H1 (cell line): ENCODE measurements around the gene MIER1.

Experiments
- CTCF ChIP-seq, 3 experiments: IDR thresholded peaks; 1 replicate in 2 of 3; 2 replicates in 1 of 3; pipeline versions ENCODE4 v1.5.1 to v1.6.1; 2011; ENCODE audit warnings: low read length in 3 of 3, mild to moderate bottlenecking in 3 of 3, inconsistent platforms in 2 of 3, low read depth in 1 of 3, moderate library complexity in 1 of 3; ENCODE audit not compliant: insufficient read depth in 1 of 3; ENCODE audit errors: control extremely low read depth in 1 of 3
- EGR1 ChIP-seq: IDR thresholded peaks from 2 replicates; pipeline ENCODE4 v1.6.1; 2011; ENCODE audit warnings: low read depth, low read length, borderline replicate concordance
- EP300 ChIP-seq, 2 experiments: IDR thresholded peaks; 1 replicate in 1 of 2; 2 replicates in 1 of 2; pipeline ENCODE4 v1.6.1; 2011 to 2012; ENCODE audit warnings: low read depth in 2 of 2, low read length in 2 of 2, mild to moderate bottlenecking in 2 of 2, borderline replicate concordance in 1 of 2, inconsistent platforms in 1 of 2, moderate library complexity in 1 of 2
- EZH2 ChIP-seq: fragments of 200-600 bp; sonication (generic); IDR thresholded peaks from 2 replicates; pipeline ENCODE4 v1.7.1; 2012; ENCODE audit warnings: low read depth, mild to moderate bottlenecking, moderate library complexity, low read length, inconsistent platforms; ENCODE audit not compliant: severe bottlenecking
- POLR2A ChIP-seq, 2 experiments: IDR thresholded peaks; 1 replicate in 1 of 2; 2 replicates in 1 of 2; pipeline ENCODE4 v1.6.1; 2011; ENCODE audit warnings: low read depth in 2 of 2, low read length in 2 of 2, mild to moderate bottlenecking in 2 of 2; ENCODE audit errors: control extremely low read depth in 1 of 2
- POLR2AphosphoS5 ChIP-seq: IDR thresholded peaks from 2 replicates; pipeline ENCODE4 v1.6.1; 2011; ENCODE audit warnings: low read depth, low read length
- RAD21 ChIP-seq, 2 experiments: IDR thresholded peaks in 1 of 2; conservative IDR thresholded peaks in 1 of 2; 2 replicates each; pipeline ENCODE4 v1.6.1; 2011; ENCODE audit warnings: low read depth in 2 of 2, low read length in 2 of 2, improper control_type of control experiment in 1 of 2, inconsistent platforms in 1 of 2, mild to moderate bottlenecking in 1 of 2, moderate library complexity in 1 of 2
- TAF1 ChIP-seq: IDR thresholded peaks from 2 replicates; pipeline ENCODE4 v1.6.1; 2011; ENCODE audit warnings: mild to moderate bottlenecking, low read depth, low read length

GRCh38 chr1:66933887-66934700 is 9.3 kb downstream of the MIER1 start:
- TF ChIP-seq CTCF (IDR thresholded peaks at IDR 0.05; ENCODE audit: control extremely low read depth in 1 of 3, insufficient read depth in 1 of 3, low read depth in 1 of 3, low read length in 3 of 3), result no peak
- TF ChIP-seq EZH2, result no peak
- no peak for TF ChIP-seq RAD21 (IDR thresholded peaks at IDR 0.05 in 1 of 2, conservative IDR thresholded peaks at IDR 0.05 in 1 of 2; ENCODE audit: low read depth in 2 of 2, low read length in 2 of 2)
- TF ChIP-seq TAF1, result no peak
- no peak for TF ChIP-seq POLR2A (IDR thresholded peaks at IDR 0.05; ENCODE audit: control extremely low read depth in 1 of 2, low read depth in 2 of 2, low read length in 2 of 2)
- no peak for TF ChIP-seq EGR1
- TF ChIP-seq EP300 (IDR thresholded peaks at IDR 0.05; ENCODE audit: borderline replicate concordance in 1 of 2, low read depth in 2 of 2, low read length in 2 of 2), result no peak
- no peak for TF ChIP-seq POLR2AphosphoS5
